Heart left ventricle (tissue), 16 donors: Measurements from ENCODE around the gene PCLAF. TPM values are rescaled to one million over a fixed set of nuclear protein-coding genes. Genes with fewer than 3 reads are reported as not detected.
A peak's percentile ranks its signal among the peaks of the same experiment; 100 is the strongest.

ENCODE experiments used
- ATAC-seq, 4 donors: fragments of 200-7000 bp; cut with Tn5 transposase; one replicate each; pipeline ENCODE4 v1.9.1; 2020 to 2022; ENCODE audit warnings: moderate library complexity in 4 of 4, mild to moderate bottlenecking in 3 of 4, moderate number of reproducible peaks in 1 of 4
- DNase-seq, 5 donors: peaks; one replicate each; pipeline ENCODE4 v3.0.0-alpha.2; 2020
- H3K27ac ChIP-seq, 12 donors: fragments of 200-600 bp; sonication (generic) in 4 of 12; one replicate each; pipeline versions ENCODE4 v1.5.0 to v1.8.0; 2016 to 2022; ENCODE audit warnings: mild to moderate bottlenecking in 2 of 12
- H3K27me3 ChIP-seq, 9 donors: fragments of 200-600 bp; sonication (generic) in 2 of 9; one replicate each; pipeline versions ENCODE4 v1.5.1 to v1.8.0; 2016 to 2022; ENCODE audit warnings: mild to moderate bottlenecking in 3 of 9
- H3K36me3 ChIP-seq, 9 donors: fragments of 200-600 bp; sonication (generic) in 2 of 9; one replicate each; pipeline versions ENCODE4 v1.5.0 to v1.8.0; 2018 to 2022; ENCODE audit warnings: mild to moderate bottlenecking in 2 of 9
- H3K4me1 ChIP-seq, 12 donors: fragments of 200-600 bp; sonication (generic) in 4 of 12; one replicate each; pipeline versions ENCODE4 v1.5.0 to v1.8.0; 2016 to 2022; ENCODE audit warnings: mild to moderate bottlenecking in 3 of 12
- H3K4me3 ChIP-seq, 12 donors: fragments of 200-600 bp; sonication (generic) in 4 of 12; one replicate each; pipeline versions ENCODE4 v1.5.0 to v1.8.0; 2017 to 2022; ENCODE audit warnings: mild to moderate bottlenecking in 9 of 12, moderate library complexity in 4 of 12
- H3K9me3 ChIP-seq, 12 donors: fragments of 200-600 bp; sonication (generic) in 4 of 12; one replicate each; pipeline versions ENCODE4 v1.5.0 to v1.8.0; 2016 to 2022; ENCODE audit warnings: mild to moderate bottlenecking in 1 of 12
- POLR2A ChIP-seq, 2 donors: fragments of 450-650 bp; IDR thresholded peaks; one replicate each; pipeline ENCODE4 v1.6.1; 2017; ENCODE audit warnings: antibody characterized with exemption in 2 of 2, mild to moderate bottlenecking in 2 of 2, moderate library complexity in 2 of 2
- WGBS, 4 donors: extraction: QIAGEN DNeasy Blood & Tissue Kit in 2 of 4; methylation state at CpG; one replicate each; pipeline versions ENCODE4 v1.1.5 to v1.1.7; 2013 to 2018; 5-methylcytosine and 5-hydroxymethylcytosine counted together
- intact Hi-C, 10 donors: fragments of 100-400 bp; cut with DNase I; formaldehyde crosslinking; loops; one replicate each; pipeline versions ENCODE4 v1.11.1 to v1.14.2; 2022
- polyA plus RNA-seq, 2 donors: library from polyadenylated mRNA; stranded (reverse); fragments of 200-250 nt; gene quantifications; one replicate each; pipeline ENCODE4 v1.2.3, GENCODE V29; 2013
- total RNA-seq, 9 donors: library from RNA; depleted of rRNA in 2 of 9; stranded (reverse); fragments of >200 nt in 2 of 9; fragmentation: NEBNext Ultra II Directional in 3 of 9; extraction: Animal tissue kit (Norgen Biotek cat#: 25700) in 3 of 9; gene quantifications; one replicate each; pipeline versions ENCODE4 v1.1.0 to v1.2.4, GENCODE V29; 2016 to 2023
- TF ChIP-seq, protein P1 (sequence below), 12 donors: fragments of 200-600 bp; sonication (generic) in 4 of 12; IDR thresholded peaks; one replicate each; pipeline versions ENCODE4 v1.5.0 to v1.8.0; 2018 to 2022; ENCODE audit warnings: antibody characterized with exemption in 12 of 12, mild to moderate bottlenecking in 5 of 12
- donor health status: ischemic (EF 13 %, LVEDD 7.1; RV severe dilation, severe dysfunction).
- donor health status: healthy with polysubstance abuse.
- donor health status: DM: no; HTN: yes; CAD: no.
- donor health status: DM: no; HTN: no; CAD: no.
- donor health status: ischemic (EF 25% LVEDD 6.9; RV normal size, moderate dysfunction).
- donor health status: ischemic (EF 25% LVEDD 5.7; RV mildly dilated, moderate dysfunction).
- donor health status: healthy.
- donor health status: DM: yes; HTN: yes; CAD: no.
- donor health status: ischemic (EF 35%, LVEDD 5.7; RV mildly dilated, moderate dysfunction).
- donor health status: nonischemic (EF 11% LVEDD 7.7; RV severe dilation, severe dysfunction).
- donor health status: DM: yes; HTN: yes; CAD: no.
- donor health status: PGD.
- donor health status: ischemic (EF 29% LVEDD 5.4; RV normal size, mild dysfunction).
- donor health status: nonischemic (EF 23%, LVEDD 6.1; RV moderate dilation, normal function).

PCLAF gene
- total and polyA plus RNA-seq, 11 donors: 0.14 to 4.8 (median 0.63) TPM; not detected in 5

DNA sequence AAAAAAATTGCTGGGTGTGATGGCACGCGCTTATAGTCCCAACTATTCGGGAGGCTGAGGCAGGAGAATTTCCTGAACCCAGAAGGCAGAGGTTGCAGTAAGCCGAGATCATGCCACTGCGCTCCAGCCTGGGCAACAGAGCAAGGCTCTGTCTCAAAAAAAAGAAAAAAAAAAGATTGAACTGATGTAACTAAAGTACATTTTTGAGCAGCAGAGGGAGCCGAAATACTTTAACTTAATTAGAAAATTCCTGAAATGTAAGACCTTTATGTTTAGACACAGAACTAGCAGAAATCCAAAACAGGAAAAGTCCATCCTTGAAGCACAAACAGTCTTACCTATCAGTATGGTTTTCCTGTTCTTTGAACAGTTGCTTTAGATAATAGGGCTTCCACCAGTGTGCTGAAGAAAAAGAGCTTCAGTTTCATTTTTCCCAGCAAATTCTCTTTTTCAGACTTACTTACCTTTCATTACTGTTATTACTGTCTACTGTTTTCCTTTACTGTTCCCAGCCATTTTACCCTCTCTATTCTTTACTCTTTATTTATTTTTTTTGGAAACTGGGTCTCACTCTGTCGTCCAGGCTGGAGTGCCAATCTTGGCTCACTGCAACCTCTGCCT is 45.7 kb upstream of the PCLAF start:
- Histone ChIP-seq H3K4me1 (peaks cover 0 to 20% (median 11%) of the 10 kb centered on the region in 12 donors), H3K27ac (no peak overlapping the region), H3K27me3 (no peaks in the 10 kb centered on the region), H3K4me3 (no peak overlapping the region), H3K9me3 (no peaks in the 10 kb centered on the region), H3K36me3 (peaks cover 0 to 80% (median 61%) of the 10 kb centered on the region in 9 donors)
- WGBS, 4 donors: 83 to 86% (median 85%) methylated on average over 7 of the region's 7 CpGs
- no peak for DNase-seq
- TF ChIP-seq POLR2A (IDR thresholded peaks at IDR 0.05): no peak
- TF ChIP-seq, protein P1, sequence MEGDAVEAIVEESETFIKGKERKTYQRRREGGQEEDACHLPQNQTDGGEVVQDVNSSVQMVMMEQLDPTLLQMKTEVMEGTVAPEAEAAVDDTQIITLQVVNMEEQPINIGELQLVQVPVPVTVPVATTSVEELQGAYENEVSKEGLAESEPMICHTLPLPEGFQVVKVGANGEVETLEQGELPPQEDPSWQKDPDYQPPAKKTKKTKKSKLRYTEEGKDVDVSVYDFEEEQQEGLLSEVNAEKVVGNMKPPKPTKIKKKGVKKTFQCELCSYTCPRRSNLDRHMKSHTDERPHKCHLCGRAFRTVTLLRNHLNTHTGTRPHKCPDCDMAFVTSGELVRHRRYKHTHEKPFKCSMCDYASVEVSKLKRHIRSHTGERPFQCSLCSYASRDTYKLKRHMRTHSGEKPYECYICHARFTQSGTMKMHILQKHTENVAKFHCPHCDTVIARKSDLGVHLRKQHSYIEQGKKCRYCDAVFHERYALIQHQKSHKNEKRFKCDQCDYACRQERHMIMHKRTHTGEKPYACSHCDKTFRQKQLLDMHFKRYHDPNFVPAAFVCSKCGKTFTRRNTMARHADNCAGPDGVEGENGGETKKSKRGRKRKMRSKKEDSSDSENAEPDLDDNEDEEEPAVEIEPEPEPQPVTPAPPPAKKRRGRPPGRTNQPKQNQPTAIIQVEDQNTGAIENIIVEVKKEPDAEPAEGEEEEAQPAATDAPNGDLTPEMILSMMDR (IDR thresholded peaks at IDR 0.05): peak in 7 of 12 donors; percentile 22 to 41 (median 29)
- no peak for ATAC-seq
- intact Hi-C loops: loop anchor here in 6 of 10 donors (1.0 to 10.0 kb wide), 5 partner anchors 225 to 255 kb away; no protein-coding TSS in a partner anchor

DNA sequence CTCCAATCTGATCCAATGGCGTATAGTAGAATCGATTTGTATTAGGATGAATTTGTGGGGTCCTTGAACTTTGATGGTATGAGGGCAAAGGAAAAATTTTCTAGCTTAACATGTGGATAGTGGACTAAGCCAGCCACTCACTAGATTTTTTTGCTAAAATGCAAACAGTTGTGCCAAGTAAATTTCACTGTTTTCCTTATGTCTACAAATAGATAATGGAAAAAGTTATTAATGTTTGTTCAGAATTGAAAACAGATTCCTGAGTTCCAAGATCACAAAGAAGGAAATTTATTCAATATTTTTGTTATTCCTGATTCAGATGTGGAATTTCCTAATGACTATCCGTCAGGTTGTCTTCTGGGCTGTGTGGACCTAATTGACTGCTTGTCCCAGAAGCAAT is 44.0 kb upstream of the PCLAF start:
- intact Hi-C loops: loop anchor here in 5 of 10 donors (5.0 to 10.0 kb wide), 4 partner anchors 227 to 257 kb away; no protein-coding TSS in a partner anchor
- WGBS, 4 donors: 91 to 93% (median 93%) methylated on average over 3 of the region's 3 CpGs
- Histone ChIP-seq H3K27me3 (no peaks in the 10 kb centered on the region), H3K36me3 (peaks cover 0 to 90% (median 72%) of the 10 kb centered on the region in 9 donors), H3K27ac (no peak overlapping the region), H3K9me3 (no peaks in the 10 kb centered on the region), H3K4me1 (peaks cover 0 to 11% (median 6%) of the 10 kb centered on the region in 12 donors), H3K4me3 (no peak overlapping the region)
- ATAC-seq: no peak
- TF ChIP-seq POLR2A (IDR thresholded peaks at IDR 0.05): no peak
- TF ChIP-seq, protein P1 (IDR thresholded peaks at IDR 0.05): no peak
- no peak for DNase-seq

- intact Hi-C loops: loop anchor here in 4 of 10 donors (10.0 kb wide), 2 partner anchors 231 to 251 kb away; no protein-coding TSS in a partner anchor
- WGBS, 4 donors: 85 to 90% (median 87%) methylated on average over 6 of the region's 6 CpGs
- ATAC-seq (no peak), DNase-seq (no peak)
- H3K36me3 ChIP-seq: peaks cover 0 to 97% (median 84%) of the 10 kb centered on the region in 9 donors
- no peaks in the 10 kb centered on the region for H3K27me3 ChIP-seq
- TF ChIP-seq, protein P1 (IDR thresholded peaks at IDR 0.05): no peak
- TF ChIP-seq POLR2A (IDR thresholded peaks at IDR 0.05): no peak
- no peak overlapping the region for H3K4me3 ChIP-seq
- no peaks in the 10 kb centered on the region for H3K4me1 ChIP-seq
- no peaks in the 10 kb centered on the region for H3K9me3 ChIP-seq
- H3K27ac ChIP-seq: no peak overlapping the region
Observed at GRCh38 chr15:64423970-64424369, 42.7 kb upstream of the PCLAF start.

GRCh38 chr15:64422697-64423096 is 41.5 kb upstream of the PCLAF start:
- TF ChIP-seq, protein P1 (IDR thresholded peaks at IDR 0.05): no peak
- TF ChIP-seq POLR2A (IDR thresholded peaks at IDR 0.05): no peak
- Histone ChIP-seq H3K27ac (no peak overlapping the region), H3K4me1 (no peaks in the 10 kb centered on the region), H3K36me3 (peaks cover 0 to 99% (median 93%) of the 10 kb centered on the region in 9 donors), H3K4me3 (no peak overlapping the region), H3K27me3 (no peaks in the 10 kb centered on the region), H3K9me3 (no peaks in the 10 kb centered on the region)
- ATAC-seq (no peak), DNase-seq (no peak)
- intact Hi-C loops: loop anchor here in 4 of 10 donors (10.0 kb wide), 2 partner anchors 232 to 252 kb away; no protein-coding TSS in a partner anchor
- WGBS, 4 donors: 89 to 95% (median 93%) methylated on average over 2 of the region's 2 CpGs
